GM10248 (cell line): ENCODE data around the gene SSC4D.
"Not testable (repeated sequence)": the region's sequence is repeated elsewhere in the genome, so short reads cannot be mapped to it uniquely, and the experiment has no call there.

Experiments
- CTCF ChIA-PET: fragments of 300-600 bp; sonication (Branson Sonifier 250); formaldehyde crosslinking; extraction: SDS; loops from one replicate; lab custom pipeline; 2021; ENCODE audit warnings: antibody characterized with exemption; lab: Yijun Ruan, JAX
- POLR2A ChIA-PET: fragments of 350-650 bp; sonication (Branson Sonifier 250); formaldehyde crosslinking; extraction: SDS; loops from one replicate; lab custom pipeline; 2020; ENCODE audit warnings: antibody characterized with exemption; lab: Yijun Ruan, JAX
- DNase-seq: peaks from one replicate; pipeline ENCODE4 v3.0.0; 2012; ENCODE audit errors: extremely low spot score
- CTCF ChIP-seq: IDR thresholded peaks from 2 replicates; pipeline ENCODE4 v1.5.1; 2012; ENCODE audit warnings: mild to moderate bottlenecking, low read depth; ENCODE audit errors: extremely low read depth, missing control alignments, control extremely low read depth

Gene SSC4D

GRCh38 chr7:76408121-76408560 lies 1.4 kb downstream of the SSC4D start:
- no peak for DNase-seq
- ChIA-PET CTCF (interaction anchor here (0.7 kb wide), 1 partner anchor 13 kb away, joined by 3 read pairs; no protein-coding TSS in a partner anchor), POLR2A (no interaction called here)
- no peak for TF ChIP-seq CTCF

- TF ChIP-seq CTCF: no peak
- ChIA-PET CTCF (interaction anchor here (0.7 to 1.3 kb wide), 3 partner anchors 11 to 24 kb away, joined by 3 to 5 read pairs (median 3); no protein-coding TSS in a partner anchor), POLR2A (no interaction called here)
- DNase-seq: no peak
Measured at GRCh38 chr7:76407718-76408117, 1.8 kb downstream of the SSC4D start.

GRCh38 chr7:76405738-76406137 lies 3.8 kb downstream of the SSC4D start:
- no peak for DNase-seq
- ChIA-PET POLR2A (no interaction called here), CTCF (interaction anchor here (1.1 kb wide), 1 partner anchor 13 kb away, joined by 3 read pairs; no protein-coding TSS in a partner anchor)
- no peak for TF ChIP-seq CTCF

- DNase-seq: no peak
- no peak for TF ChIP-seq CTCF
- POLR2A ChIA-PET: no interaction called here
- CTCF ChIA-PET: no interaction called here
Measured at GRCh38 chr7:76403780-76404494, 5.6 kb downstream of the SSC4D start.

GRCh38 chr7:76403097-76403496 lies 6.4 kb downstream of the SSC4D start:
- DNase-seq, CTCF ChIA-PET, POLR2A ChIA-PET: not testable (repeated sequence)

- ChIA-PET POLR2A (no interaction called here), CTCF (no interaction called here)
- DNase-seq: no peak
- TF ChIP-seq CTCF: no peak
Measured at GRCh38 chr7:76400248-76400647, 9.2 kb downstream of the SSC4D start.

- no peak for TF ChIP-seq CTCF
- CTCF ChIA-PET: no interaction called here
- POLR2A ChIA-PET: no interaction called here
- DNase-seq: peak; percentile 89
Measured at GRCh38 chr7:76397409-76398183, 11.9 kb downstream of the SSC4D start.
